ENCODE measurements around the gene CORO2B.
A peak's percentile ranks its signal among the peaks of the same experiment; 100 is the strongest.

CORO2B gene

GRCh38 chr15:68650901-68651709, 72.3 kb downstream of the CORO2B start:
- Histone ChIP-seq H2AFZ (ENCODE audit: low read depth, low read length, severe bottlenecking) (no peak overlapping the region), H3K27me3 (ENCODE audit: low read length) (no peaks in the 10 kb centered on the region), H3K27ac (ENCODE audit: low read depth, low read length) (no peak overlapping the region), H3K36me3 (ENCODE audit: low read length) (no peaks in the 10 kb centered on the region), H4K20me1 (ENCODE audit: low read depth, low read length) (no peaks in the 10 kb centered on the region), H3K4me3 (ENCODE audit: insufficient read depth, low read length, poor library complexity, severe bottlenecking) (no peak overlapping the region), H3K79me2 (ENCODE audit: insufficient read depth, low read length) (no peaks in the 10 kb centered on the region), H3K4me2 (ENCODE audit: low read depth, low read length, poor library complexity, severe bottlenecking) (no peak overlapping the region), H3K9me2 (replicated peaks; ENCODE audit: insufficient read depth, low read length) (no peaks in the 10 kb centered on the region), H3K9ac (ENCODE audit: low read length) (no peak overlapping the region), H3F3A (ENCODE audit: insufficient read depth) (no peaks in the 10 kb centered on the region), H3K9me3 (ENCODE audit: insufficient read depth, low read length) (no peaks in the 10 kb centered on the region)
- TF ChIP-seq CTCF (IDR thresholded peaks at IDR 0.05; ENCODE audit: insufficient read depth, low read length, poor library complexity, severe bottlenecking) (peak; percentile 76), EZH2phosphoT487 (conservative IDR thresholded peaks at IDR 0.05; ENCODE audit: low read length) (no peak)

- Histone ChIP-seq H3K79me2 (ENCODE audit: insufficient read depth, low read length) (no peaks in the 10 kb centered on the region), H3K27me3 (ENCODE audit: low read length) (no peaks in the 10 kb centered on the region), H3K9ac (ENCODE audit: low read length) (no peak overlapping the region), H3F3A (ENCODE audit: insufficient read depth) (no peaks in the 10 kb centered on the region), H3K36me3 (ENCODE audit: low read length) (no peaks in the 10 kb centered on the region), H3K9me2 (replicated peaks; ENCODE audit: insufficient read depth, low read length) (no peaks in the 10 kb centered on the region), H2AFZ (ENCODE audit: low read depth, low read length, severe bottlenecking) (no peak overlapping the region), H3K9me3 (ENCODE audit: insufficient read depth, low read length) (no peaks in the 10 kb centered on the region), H3K4me3 (ENCODE audit: insufficient read depth, low read length, poor library complexity, severe bottlenecking) (no peak overlapping the region), H3K27ac (ENCODE audit: low read depth, low read length) (no peak overlapping the region), H3K4me2 (ENCODE audit: low read depth, low read length, poor library complexity, severe bottlenecking) (no peak overlapping the region), H4K20me1 (ENCODE audit: low read depth, low read length) (no peaks in the 10 kb centered on the region)
- TF ChIP-seq CTCF (IDR thresholded peaks at IDR 0.05; ENCODE audit: insufficient read depth, low read length, poor library complexity, severe bottlenecking) (no peak), EZH2phosphoT487 (conservative IDR thresholded peaks at IDR 0.05; ENCODE audit: low read length) (no peak)
These were observed 73.2 kb downstream of the CORO2B start for GRCh38 chr15:68651916-68652525.

- H3K4me2 ChIP-seq (ENCODE audit: low read depth, low read length, poor library complexity, severe bottlenecking) = no peak overlapping the region
- H3K27ac ChIP-seq (ENCODE audit: low read depth, low read length) = no peak overlapping the region
- no peaks in the 10 kb centered on the region for H3K36me3 ChIP-seq (ENCODE audit: low read length)
- no peaks in the 10 kb centered on the region for H3K9me3 ChIP-seq (ENCODE audit: insufficient read depth, low read length)
- H3K4me3 ChIP-seq (ENCODE audit: insufficient read depth, low read length, poor library complexity, severe bottlenecking) = no peak overlapping the region
- no peak overlapping the region for H2AFZ ChIP-seq (ENCODE audit: low read depth, low read length, severe bottlenecking)
- TF ChIP-seq CTCF (IDR thresholded peaks at IDR 0.05; ENCODE audit: insufficient read depth, low read length, poor library complexity, severe bottlenecking) (no peak), EZH2phosphoT487 (conservative IDR thresholded peaks at IDR 0.05; ENCODE audit: low read length) (no peak)
- H3K9me2 ChIP-seq (replicated peaks; ENCODE audit: insufficient read depth, low read length) = no peaks in the 10 kb centered on the region
- H3K79me2 ChIP-seq (ENCODE audit: insufficient read depth, low read length) = no peaks in the 10 kb centered on the region
- H4K20me1 ChIP-seq (ENCODE audit: low read depth, low read length) = no peaks in the 10 kb centered on the region
- no peaks in the 10 kb centered on the region for H3F3A ChIP-seq (ENCODE audit: insufficient read depth)
- no peaks in the 10 kb centered on the region for H3K27me3 ChIP-seq (ENCODE audit: low read length)
- no peak overlapping the region for H3K9ac ChIP-seq (ENCODE audit: low read length)
These were observed 74.3 kb downstream of the CORO2B start for GRCh38 chr15:68653031-68653635.
